Neural progenitor cell (in vitro differentiated cells): ENCODE data around the gene TSSK3. TPM values are rescaled to one million over a fixed set of nuclear protein-coding genes. Genes with fewer than 3 reads are reported as not detected.

ENCODE experiments used
- DNase-seq: peaks from one replicate; pipeline ENCODE4 v3.0.0-alpha.2; 2016; ENCODE audit warnings: low spot score
- H2AFZ ChIP-seq: fragments of 200-600 bp; sonication (generic); replicated peaks from 2 replicates; pipeline ENCODE4 v1.6.1; 2016; ENCODE audit warnings: antibody characterized with exemption
- H3F3A ChIP-seq: fragments of 200-600 bp; sonication (generic); 2 replicates; pipeline ENCODE4 v1.6.1; 2016; ENCODE audit warnings: antibody characterized with exemption, low read depth
- H3K27ac ChIP-seq: fragments of 200-600 bp; sonication (generic); 2 replicates; pipeline ENCODE4 v1.5.1; 2016; ENCODE audit warnings: mild to moderate bottlenecking
- H3K27me3 ChIP-seq: fragments of 200-600 bp; sonication (generic); 2 replicates; pipeline ENCODE4 v1.6.1; 2016; ENCODE audit warnings: mild to moderate bottlenecking, moderate library complexity
- H3K36me3 ChIP-seq: fragments of 200-600 bp; sonication (generic); 2 replicates; pipeline ENCODE4 v1.5.1; 2016
- H3K4me1 ChIP-seq: fragments of 200-600 bp; sonication (generic); 2 replicates; pipeline ENCODE4 v1.6.1; 2016; ENCODE audit warnings: mixed run types
- H3K4me2 ChIP-seq: fragments of 200-600 bp; sonication (generic); 2 replicates; pipeline ENCODE4 v1.6.1; 2016
- H3K4me3 ChIP-seq: fragments of 200-600 bp; sonication (generic); 2 replicates; pipeline ENCODE4 v1.5.1; 2016
- H3K79me2 ChIP-seq: fragments of 200-600 bp; sonication (generic); 2 replicates; pipeline ENCODE4 v1.6.1; 2016; ENCODE audit warnings: low read depth
- H3K9ac ChIP-seq: fragments of 200-600 bp; sonication (generic); 2 replicates; pipeline ENCODE4 v1.6.1; 2016
- H3K9me3 ChIP-seq: fragments of 200-600 bp; sonication (generic); 2 replicates; pipeline ENCODE4 v1.5.1; 2016; ENCODE audit warnings: low read depth
- H4K20me1 ChIP-seq: fragments of 200-600 bp; sonication (generic); 2 replicates; pipeline ENCODE4 v1.6.1; 2016; ENCODE audit warnings: low read depth
- H3K27ac Mint-ChIP-seq: 3 replicates; pipeline ENCODE4 v1.8.0; 2021; ENCODE audit warnings: mixed read lengths
- H3K27me3 Mint-ChIP-seq: 2 replicates; pipeline ENCODE4 v1.8.0; 2022; ENCODE audit warnings: low read depth, mild to moderate bottlenecking, inconsistent platforms, moderate library complexity, mixed read lengths; ENCODE audit not compliant: insufficient read depth
- H3K36me3 Mint-ChIP-seq: 3 replicates; pipeline ENCODE4 v1.8.0; 2021; ENCODE audit warnings: mixed read lengths
- H3K4me1 Mint-ChIP-seq: 3 replicates; pipeline ENCODE4 v1.8.0; 2021; ENCODE audit warnings: mixed read lengths
- H3K4me3 Mint-ChIP-seq: 3 replicates; pipeline ENCODE4 v1.8.0; 2021; ENCODE audit warnings: mild to moderate bottlenecking, moderate library complexity, mixed read lengths
- H3K9me3 Mint-ChIP-seq: 3 replicates; pipeline ENCODE4 v1.8.0; 2020; ENCODE audit warnings: mixed read lengths
- EZH2 ChIP-seq: fragments of 200-600 bp; sonication (generic); IDR thresholded peaks from 2 replicates; pipeline ENCODE4 v1.6.1; 2017; ENCODE audit warnings: antibody characterized with exemption, mild to moderate bottlenecking, moderate library complexity
- EZH2phosphoT487 ChIP-seq: fragments of 200-600 bp; sonication (generic); IDR thresholded peaks from 2 replicates; pipeline ENCODE4 v1.6.1; 2017; ENCODE audit warnings: antibody characterized with exemption
- total RNA-seq: library from RNA; depleted of rRNA; stranded (reverse); fragments of >200 nt; gene quantifications from 2 replicates; pipeline ENCODE4 v1.2.3, GENCODE V29; 2015; ENCODE audit warnings: low replicate concordance
- TF ChIP-seq, protein P1 (sequence below): fragments of 200-600 bp; sonication (generic); IDR thresholded peaks from 2 replicates; pipeline ENCODE4 v1.5.1; 2017; ENCODE audit warnings: antibody characterized with exemption, mild to moderate bottlenecking

TSSK3 gene
- total RNA-seq, 1 donor from 2014 or later: not detected

DNA sequence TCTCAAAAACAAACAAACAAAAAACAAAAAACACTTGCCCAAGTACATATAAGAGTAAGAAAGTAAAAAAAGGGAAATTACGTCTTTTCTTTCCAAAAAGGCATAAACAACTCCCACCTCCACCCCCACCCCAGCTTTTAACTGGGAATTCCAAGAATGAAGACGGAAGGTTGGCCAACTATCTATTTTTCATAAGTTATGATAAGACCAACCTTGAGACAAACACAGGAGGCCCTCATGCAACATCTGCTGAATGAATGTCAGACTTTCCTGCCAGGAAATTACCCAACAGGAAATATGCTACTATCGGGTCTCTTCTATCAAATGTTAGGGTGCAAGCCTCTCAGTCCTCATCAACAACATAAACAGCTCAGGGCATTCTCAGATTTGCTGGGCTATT, 30.0 kb downstream of the TSSK3 start:
- Histone ChIP-seq H3K4me3 (no peak overlapping the region), H3K27ac (no peak overlapping the region), H3K36me3 (no peaks in the 10 kb centered on the region), H3K27me3 (no peaks in the 10 kb centered on the region), H3K9me3 (no peaks in the 10 kb centered on the region), H3K4me2 (no peak overlapping the region), H2AFZ (no peak overlapping the region), H3F3A (peaks cover 18% of the 10 kb centered on the region), H4K20me1 (peaks cover 14% of the 10 kb centered on the region), H3K9ac (no peak overlapping the region), H3K4me1 (peaks cover 14% of the 10 kb centered on the region), H3K79me2 (peaks cover 50% of the 10 kb centered on the region)
- Mint-ChIP-seq H3K27ac (no peak overlapping the region), H3K4me3 (peak overlapping the region; percentile 100), H3K9me3 (peaks cover 2% of the 10 kb centered on the region), H3K4me1 (peaks cover 23% of the 10 kb centered on the region), H3K27me3 (no peaks in the 10 kb centered on the region), H3K36me3 (peaks cover 4% of the 10 kb centered on the region)
- TF ChIP-seq EZH2 (no peak), EZH2phosphoT487 (no peak)
- TF ChIP-seq, protein P1, sequence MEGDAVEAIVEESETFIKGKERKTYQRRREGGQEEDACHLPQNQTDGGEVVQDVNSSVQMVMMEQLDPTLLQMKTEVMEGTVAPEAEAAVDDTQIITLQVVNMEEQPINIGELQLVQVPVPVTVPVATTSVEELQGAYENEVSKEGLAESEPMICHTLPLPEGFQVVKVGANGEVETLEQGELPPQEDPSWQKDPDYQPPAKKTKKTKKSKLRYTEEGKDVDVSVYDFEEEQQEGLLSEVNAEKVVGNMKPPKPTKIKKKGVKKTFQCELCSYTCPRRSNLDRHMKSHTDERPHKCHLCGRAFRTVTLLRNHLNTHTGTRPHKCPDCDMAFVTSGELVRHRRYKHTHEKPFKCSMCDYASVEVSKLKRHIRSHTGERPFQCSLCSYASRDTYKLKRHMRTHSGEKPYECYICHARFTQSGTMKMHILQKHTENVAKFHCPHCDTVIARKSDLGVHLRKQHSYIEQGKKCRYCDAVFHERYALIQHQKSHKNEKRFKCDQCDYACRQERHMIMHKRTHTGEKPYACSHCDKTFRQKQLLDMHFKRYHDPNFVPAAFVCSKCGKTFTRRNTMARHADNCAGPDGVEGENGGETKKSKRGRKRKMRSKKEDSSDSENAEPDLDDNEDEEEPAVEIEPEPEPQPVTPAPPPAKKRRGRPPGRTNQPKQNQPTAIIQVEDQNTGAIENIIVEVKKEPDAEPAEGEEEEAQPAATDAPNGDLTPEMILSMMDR: no peak
- DNase-seq: no peak

DNA sequence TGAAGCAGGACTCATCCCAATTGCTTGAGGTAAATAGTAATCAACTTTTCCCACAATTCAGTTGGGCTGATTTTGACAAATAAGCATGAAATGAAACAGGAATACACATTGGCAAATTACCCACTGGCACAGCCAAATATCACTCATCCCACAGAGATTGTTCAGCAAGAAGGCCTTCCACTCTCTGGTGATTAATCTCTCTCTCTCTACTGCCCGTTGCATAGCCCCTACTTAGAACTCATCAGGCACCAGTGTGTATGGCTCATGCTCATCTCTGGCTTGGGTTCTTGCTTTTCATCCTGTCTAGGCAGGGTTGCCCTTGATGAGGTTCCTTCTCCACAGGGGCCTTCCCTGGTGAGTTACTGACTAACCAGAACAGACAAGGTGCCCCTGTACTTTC, 30.8 kb downstream of the TSSK3 start:
- peak overlapping the region; percentile 100 for H3K4me3 Mint-ChIP-seq
- peak overlapping the region; percentile 97 for H3K4me2 ChIP-seq
- peaks cover 45% of the 10 kb centered on the region for H3K79me2 ChIP-seq
- H2AFZ ChIP-seq: no peak overlapping the region
- no peak overlapping the region for H3K27ac Mint-ChIP-seq
- H3K4me1 ChIP-seq: peaks cover 14% of the 10 kb centered on the region
- H4K20me1 ChIP-seq: peaks cover 14% of the 10 kb centered on the region
- H3K36me3 ChIP-seq: no peaks in the 10 kb centered on the region
- peaks cover 18% of the 10 kb centered on the region for H3F3A ChIP-seq
- H3K27me3 ChIP-seq: no peaks in the 10 kb centered on the region
- TF ChIP-seq, protein P1: no peak
- no peak for TF ChIP-seq EZH2
- no peak for TF ChIP-seq EZH2phosphoT487
- no peak for DNase-seq
- H3K36me3 Mint-ChIP-seq: peaks cover 4% of the 10 kb centered on the region
- no peaks in the 10 kb centered on the region for H3K9me3 ChIP-seq
- H3K27me3 Mint-ChIP-seq: no peaks in the 10 kb centered on the region
- peak overlapping the region; percentile 88 for H3K4me3 ChIP-seq
- peak overlapping the region; percentile 98 for H3K9ac ChIP-seq
- peaks cover 2% of the 10 kb centered on the region for H3K9me3 Mint-ChIP-seq
- peaks cover 24% of the 10 kb centered on the region for H3K4me1 Mint-ChIP-seq
- H3K27ac ChIP-seq: no peak overlapping the region

DNA sequence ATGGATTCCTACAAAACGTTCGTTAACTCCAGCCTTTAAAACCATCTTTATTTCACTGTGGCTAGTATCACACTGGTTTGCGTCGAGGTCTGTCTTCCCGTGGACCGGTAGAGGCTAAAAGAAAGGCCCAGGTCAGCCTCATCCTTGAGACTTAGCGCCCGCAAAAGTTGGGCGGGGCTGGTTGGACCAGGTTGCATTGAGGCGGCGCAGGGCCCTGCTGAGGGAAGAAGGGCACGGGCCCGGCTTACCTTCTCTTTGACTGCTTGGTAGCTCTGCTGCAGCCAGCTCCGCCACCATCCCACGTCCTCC, 31.4 kb downstream of the TSSK3 start:
- peaks cover 45% of the 10 kb centered on the region for H3K79me2 ChIP-seq

More for the DNA sequence above, 31.4 kb downstream of the TSSK3 start:
- H3K27ac ChIP-seq: peak overlapping the region; percentile 90
- peaks cover 4% of the 10 kb centered on the region for H3K36me3 Mint-ChIP-seq
- H2AFZ ChIP-seq: peak overlapping the region; percentile 89
- H3K4me2 ChIP-seq: peak overlapping the region; percentile 97
- DNase-seq: peak; percentile 75
- peaks cover 24% of the 10 kb centered on the region for H3K4me1 Mint-ChIP-seq
- TF ChIP-seq, protein P1: no peak
- TF ChIP-seq EZH2 (no peak), EZH2phosphoT487 (no peak)
- peaks cover 2% of the 10 kb centered on the region for H3K9me3 Mint-ChIP-seq
- peaks cover 18% of the 10 kb centered on the region for H3F3A ChIP-seq
- H3K27me3 ChIP-seq: no peaks in the 10 kb centered on the region
- H3K36me3 ChIP-seq: no peaks in the 10 kb centered on the region
- H3K4me1 ChIP-seq: peaks cover 14% of the 10 kb centered on the region
- H3K27ac Mint-ChIP-seq: peak overlapping the region; percentile 100
- peak overlapping the region; percentile 98 for H3K9ac ChIP-seq
- peaks cover 14% of the 10 kb centered on the region for H4K20me1 ChIP-seq
- H3K4me3 ChIP-seq: peak overlapping the region; percentile 88
- no peaks in the 10 kb centered on the region for H3K27me3 Mint-ChIP-seq
- H3K4me3 Mint-ChIP-seq: peak overlapping the region; percentile 100
- no peaks in the 10 kb centered on the region for H3K9me3 ChIP-seq
